HPDE6-E6E7 (cell line): ENCODE measurements around the gene IQGAP3.

Experiments used
- DNase-seq: peaks from one replicate; pipeline ENCODE4 v3.0.0; 2011; ENCODE audit warnings: missing footprints; ENCODE audit errors: extremely low spot score

IQGAP3 gene

DNA sequence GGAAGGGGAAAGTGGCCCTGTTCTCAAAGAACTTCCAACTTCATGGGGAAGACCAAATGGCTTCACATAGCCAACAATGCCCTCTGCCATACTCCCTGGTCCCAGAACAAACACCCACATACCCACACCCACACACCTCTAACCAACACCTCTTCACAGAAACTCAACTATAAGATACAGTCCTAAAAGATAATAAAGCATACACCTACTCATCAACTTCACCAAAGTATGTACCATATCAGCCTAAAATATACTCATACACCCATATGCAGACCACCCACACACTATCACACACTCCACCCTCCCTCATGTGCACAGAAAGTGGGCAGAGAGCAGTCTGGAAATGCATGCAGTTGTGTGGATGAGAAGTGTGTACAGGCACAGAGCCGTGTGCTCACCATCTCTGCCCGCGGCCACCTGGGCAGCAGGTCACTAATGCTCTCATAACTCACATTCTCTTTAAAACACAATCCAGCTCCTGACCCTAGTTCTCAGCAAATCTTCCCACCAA, 27.7 kb downstream of the IQGAP3 start:
- DNase-seq, result no peak

DNA sequence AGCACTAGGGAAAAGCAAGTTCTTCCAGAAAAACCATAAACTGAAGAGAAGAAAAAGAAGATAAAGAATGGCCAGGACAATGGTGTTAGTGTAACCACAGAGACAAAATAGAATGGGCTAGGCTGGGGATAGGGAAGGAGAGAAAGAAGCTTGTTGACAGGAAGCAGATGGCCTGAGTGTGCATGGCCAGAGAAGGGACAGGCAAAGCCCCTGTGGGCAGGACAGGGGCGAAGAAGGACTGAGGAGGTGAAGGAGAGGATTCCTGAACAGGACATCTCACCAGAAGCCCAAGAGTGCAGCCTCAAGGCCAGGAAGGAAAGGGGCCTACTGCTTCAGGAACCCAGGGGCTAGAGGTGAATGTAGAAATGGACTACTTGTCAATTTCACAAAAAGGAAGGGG, 29.3 kb downstream of the IQGAP3 start:
- DNase-seq, result no peak

DNA sequence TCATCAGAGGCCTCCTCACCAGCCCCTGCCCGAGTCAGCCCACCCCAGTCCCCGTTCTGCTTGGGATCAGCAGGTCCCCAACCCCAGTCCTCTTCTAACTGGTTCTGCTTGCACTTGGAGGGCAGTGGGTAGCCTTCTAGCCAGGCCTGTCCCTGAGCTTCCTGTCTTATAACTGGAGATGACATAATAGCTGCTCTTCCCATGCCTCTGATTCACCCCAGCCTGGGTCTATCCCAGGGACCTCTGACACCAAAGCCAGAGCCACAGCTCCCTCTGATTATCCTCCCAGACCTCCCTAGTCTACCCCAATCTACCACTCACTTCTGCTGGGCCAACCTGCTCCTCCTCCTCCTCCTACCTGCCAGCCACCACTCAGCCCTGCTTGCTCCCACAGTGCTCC, 31.4 kb downstream of the IQGAP3 start:
- DNase-seq, result no peak

DNA sequence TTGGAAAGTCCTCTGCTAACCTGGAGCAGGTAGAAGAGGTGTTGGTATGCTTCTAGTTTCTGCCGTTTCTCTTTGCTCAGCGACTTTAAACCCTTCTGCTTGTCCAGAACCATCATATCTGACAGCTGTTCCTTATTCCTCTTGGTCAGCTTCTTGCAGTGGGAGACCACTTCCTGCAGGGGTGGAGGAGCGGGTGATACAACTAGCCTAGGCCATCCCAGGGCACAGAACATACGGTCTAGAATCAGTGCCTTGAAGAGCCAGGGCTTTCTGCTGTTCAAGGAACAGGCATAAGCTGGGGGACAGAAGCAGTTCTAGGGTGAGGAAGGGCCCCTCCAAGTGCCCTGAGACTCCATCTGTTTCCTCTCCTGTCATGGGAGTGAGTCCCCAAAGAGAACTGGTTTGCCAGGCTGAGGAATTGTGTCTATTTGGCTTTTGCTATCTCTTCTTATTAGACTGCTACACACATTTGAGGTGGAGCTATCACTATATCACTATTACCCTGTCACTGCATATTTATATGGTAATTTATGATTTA, 32.5 kb downstream of the IQGAP3 start:
- DNase-seq, result no peak

DNA sequence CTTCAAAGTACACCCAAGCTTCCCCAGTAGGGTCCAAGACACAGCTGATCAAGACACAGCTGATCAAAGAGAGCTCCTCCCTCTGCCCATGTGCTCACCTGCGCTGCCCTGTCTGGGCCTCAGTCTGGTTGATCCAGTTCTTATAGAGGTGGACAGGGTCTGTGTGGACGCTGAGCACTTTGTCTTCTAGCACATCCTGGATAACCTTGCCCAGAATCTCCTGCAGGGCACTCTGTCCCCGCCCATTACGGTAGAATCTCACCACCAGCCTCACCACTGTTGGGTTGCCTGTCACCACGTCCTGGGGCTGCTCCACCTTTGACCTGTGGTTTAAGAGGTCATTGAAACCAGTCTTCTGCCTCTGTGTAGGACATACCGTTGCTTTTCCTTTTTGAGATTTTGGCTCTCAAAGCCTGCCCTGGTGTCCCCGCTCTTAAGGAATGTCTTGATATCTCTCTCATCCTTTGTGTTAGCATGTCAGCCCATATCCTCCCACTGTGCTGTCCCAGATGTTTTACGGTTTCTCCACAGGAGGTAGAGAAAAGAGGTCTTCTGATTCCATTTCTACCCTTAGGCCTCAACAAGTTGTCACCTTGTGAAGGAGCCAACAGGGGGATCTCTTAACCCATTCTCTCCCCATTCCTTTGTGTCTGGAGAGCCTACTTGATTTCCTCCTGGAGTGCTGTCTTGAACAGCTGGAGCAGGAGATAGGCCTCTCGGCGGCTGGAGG, 33.5 kb downstream of the IQGAP3 start:
- no peak for DNase-seq

DNA sequence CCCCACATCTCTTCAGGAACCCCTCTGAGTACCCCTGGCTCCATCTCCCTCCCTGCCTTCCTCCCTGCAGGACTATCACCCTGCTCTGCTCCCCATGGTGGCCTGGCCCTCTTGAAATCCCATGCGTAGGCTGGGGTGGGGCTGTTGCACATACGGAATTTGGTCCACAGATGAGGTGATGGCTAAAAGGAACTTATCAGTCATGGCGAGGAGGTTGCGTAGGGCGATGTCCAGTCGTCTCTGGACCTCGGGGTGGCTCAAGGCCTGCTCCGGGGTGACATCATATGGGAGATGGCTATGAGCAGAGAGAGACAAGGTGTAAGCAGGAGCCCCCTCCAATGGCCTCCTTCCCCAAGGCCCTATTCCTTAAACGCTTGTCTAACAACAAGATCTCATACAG, 35.3 kb downstream of the IQGAP3 start:
- no peak for DNase-seq

DNA sequence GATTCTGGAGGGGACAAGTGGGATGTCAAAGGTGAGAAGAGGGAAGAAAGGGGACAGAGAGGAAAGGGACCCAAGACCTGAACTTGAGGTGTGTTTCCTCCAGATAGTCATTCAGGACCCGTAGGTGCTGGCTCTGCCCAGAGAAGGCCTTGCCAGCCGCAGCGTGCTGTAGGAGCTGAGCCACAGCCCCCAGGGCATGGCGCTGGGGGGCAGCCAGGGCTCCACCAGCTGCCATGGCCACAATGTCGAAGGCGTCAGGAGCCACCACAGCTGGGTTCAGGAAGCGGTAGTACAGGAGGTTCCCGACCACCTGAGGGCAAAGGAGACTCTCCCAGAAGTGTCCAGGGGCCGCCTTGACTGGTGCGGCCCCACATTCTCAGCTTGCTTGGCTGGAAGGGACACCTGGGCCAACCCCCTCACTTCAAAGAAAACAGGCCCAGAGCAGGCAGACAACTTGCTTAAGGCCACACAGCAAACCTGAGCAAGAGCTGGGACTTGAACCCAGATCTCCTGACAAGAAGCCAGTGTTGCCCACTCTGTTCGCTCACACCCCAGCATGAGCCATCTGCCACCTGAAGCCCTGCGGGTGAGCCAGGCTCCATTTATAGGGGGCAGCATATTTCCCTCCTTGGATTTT, 37.8 kb downstream of the IQGAP3 start:
- no peak for DNase-seq

DNA sequence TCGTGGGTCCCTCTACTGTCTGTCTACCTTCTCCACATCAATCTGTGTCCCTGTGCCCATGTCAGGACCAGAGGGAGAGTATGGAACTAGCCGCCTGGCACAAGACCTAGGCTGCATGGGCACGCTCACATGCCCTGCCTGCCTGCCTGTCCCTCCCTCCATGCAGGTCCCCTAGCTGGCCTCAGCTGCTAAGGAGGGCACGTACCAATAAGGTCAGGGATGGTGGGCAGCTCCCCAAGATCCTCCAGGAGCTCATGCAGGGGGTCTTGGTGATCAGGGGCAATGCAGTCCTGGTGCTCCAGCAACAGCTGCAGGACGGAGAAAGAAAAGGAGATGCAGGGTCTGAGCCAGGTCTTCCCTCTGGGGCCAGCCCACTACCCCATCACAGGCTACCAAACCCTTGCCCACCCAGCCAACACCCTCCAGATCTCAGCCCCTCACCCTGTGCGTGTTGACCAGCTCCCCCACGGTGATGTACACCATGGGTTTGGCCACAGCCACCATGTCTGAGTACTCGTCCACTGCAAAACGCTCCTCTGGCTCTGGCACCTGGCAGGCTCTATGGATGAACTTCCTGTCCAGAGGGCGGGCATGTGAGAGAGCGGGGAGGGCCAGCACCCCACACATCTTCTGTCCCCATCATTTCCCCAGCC, 38.7 kb downstream of the IQGAP3 start:
- DNase-seq, result no peak

DNA sequence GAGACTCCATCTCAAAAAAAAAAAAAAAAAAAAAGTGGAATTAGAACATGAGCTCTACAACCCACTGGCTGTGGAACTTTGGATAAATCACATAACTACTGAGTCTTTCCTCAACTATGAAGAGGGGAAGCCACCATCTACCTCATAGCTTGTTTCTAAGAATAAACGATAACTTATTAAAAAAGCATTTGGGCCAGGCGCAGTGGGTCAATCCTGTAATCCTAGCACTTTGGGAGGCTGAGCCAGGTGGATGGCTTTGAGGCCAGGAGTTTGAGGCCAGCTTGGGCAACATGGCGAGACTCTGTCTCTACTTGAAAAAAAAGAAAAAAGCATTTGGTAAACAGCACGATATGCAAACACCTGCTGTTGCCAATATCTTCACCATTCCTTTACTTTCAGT, 40.0 kb downstream of the IQGAP3 start:
- DNase-seq, result no peak

DNA sequence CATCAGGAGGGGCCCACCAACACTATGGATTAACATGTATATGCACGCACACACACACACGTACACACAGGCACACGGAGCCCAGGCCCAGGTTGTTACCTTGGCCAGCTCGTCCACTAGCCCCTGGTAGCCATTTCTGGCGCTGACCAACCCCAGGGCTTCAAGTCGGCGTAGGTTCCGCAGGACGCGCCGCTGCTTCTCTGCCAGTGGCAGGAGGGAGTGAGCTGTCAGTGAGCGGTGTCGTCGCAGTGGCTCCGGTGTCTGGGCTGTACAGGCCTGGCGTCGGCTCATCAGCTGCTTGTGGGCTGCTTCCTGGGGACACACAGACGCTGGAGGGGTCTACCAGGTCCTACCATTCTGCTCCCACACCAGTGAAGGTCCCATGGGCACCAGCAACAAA, 42.4 kb downstream of the IQGAP3 start:
- DNase-seq, result no peak

DNA sequence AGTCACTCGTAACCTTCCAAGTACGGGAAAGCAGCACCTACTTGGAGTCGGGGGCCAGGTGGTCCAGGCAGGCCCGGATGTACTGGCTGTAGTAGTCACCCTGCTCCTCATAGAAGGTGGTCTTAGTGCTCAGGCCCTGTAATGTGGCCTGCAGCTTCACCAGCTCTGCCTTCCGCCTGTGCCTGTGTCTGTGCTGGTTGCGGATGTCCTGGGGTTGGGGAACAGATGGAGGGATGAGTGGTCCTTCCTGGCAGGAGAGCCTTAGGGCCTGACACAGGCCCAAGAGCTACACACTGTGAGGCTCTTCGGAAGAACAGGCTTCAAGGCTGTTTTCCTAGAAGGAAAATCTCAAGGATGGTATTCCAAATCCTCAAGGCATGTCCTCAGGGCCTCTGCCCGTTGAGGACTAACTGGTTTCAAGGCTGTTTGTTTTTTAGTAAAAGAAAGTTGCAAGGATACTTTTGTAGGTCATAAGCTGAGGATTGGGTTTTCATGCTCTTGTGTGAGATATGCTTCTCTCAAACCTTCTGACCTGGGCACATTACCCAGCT, 43.4 kb downstream of the IQGAP3 start:
- no peak for DNase-seq

DNA sequence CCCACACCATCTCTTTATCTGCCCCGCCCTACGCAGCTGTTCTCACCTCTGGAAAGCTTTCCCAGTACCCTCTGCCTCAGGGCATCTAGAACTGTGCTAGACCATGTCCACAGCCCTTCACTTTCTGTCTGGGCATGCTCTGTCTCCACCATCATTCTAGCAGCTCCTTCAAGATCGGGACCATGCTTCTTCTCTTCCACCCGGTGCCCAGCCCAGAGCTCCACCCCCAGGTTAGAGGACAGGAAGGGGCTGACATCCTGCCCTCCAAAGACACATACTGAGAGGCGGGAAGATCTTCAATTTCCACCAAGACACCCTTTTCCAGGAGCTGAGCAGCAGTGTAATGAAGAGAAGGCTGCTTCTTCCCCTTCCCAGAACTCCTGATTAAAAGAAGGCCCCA, 44.1 kb downstream of the IQGAP3 start:
- no peak for DNase-seq

DNA sequence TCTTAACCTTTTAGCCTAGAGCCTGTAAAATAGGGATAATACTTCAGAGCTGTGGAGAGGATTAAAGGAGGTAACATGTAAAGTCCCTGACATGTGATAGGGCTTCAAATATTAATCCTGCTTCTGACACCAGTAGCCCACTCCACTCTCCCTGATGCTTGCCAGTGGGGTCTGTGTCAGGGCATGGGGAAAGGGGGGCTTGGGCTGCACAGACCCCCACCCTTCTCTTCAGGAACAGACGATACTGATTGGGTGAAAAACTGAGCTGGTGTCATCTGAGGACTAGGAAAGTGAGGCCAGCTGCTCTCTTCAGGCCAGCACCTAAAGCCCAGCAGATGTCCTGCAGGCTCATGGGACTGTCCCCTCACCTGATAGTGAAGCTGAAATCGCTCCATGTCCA, 44.8 kb downstream of the IQGAP3 start:
- DNase-seq, result no peak

DNA sequence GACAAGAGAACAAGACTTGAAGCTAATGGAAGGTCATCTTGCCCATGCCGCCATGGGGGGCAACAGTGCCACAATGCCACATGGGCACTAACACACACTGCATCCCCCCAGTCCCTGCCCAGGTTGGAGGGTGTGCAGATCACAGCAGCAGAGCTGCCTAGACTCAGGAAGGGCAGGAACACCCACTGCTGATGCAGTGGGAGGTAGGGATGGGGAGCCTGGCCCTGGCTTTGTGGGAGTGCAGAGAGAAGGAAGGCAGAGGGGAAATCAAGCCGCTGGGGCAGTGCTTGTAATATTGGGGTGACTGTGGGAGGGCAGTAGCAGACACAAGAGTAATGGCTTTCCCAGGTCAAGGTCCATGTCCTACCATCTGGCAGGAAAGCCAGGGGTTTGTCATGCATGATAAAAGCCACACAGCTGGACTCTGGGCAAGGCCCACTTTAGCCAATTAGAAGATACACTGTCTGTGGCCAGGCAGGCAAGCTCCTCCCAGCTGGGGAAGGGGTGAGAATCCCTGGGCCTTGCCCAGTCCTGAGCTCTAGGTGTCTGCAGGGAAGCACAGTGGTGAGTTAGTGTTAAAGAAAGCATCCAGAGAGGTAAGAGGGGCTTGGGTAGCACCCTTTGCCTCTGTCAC, 46.4 kb downstream of the IQGAP3 start:
- DNase-seq, result no peak

DNA sequence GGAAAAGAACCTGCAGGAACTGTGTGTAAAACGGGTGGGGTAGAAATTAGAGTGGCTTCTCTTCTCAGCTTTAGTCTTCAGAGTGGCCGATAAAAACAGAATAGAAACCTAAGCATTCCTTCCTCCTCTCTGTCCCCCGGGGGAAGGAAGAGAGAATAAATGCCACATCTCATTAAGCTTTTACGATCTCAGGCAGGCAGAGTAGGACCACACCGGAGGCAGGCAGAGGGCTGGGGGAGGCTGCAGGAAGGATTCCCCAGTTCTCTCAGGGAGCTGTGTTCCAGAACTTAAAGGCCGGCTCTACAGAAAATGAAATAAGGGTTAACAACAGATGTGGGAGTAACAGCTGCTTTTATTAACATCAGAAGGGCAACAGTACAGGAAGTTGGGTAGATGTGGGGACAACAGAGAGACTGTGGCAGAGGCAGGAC, 47.3 kb downstream of the IQGAP3 start:
- DNase-seq, result no peak

DNA sequence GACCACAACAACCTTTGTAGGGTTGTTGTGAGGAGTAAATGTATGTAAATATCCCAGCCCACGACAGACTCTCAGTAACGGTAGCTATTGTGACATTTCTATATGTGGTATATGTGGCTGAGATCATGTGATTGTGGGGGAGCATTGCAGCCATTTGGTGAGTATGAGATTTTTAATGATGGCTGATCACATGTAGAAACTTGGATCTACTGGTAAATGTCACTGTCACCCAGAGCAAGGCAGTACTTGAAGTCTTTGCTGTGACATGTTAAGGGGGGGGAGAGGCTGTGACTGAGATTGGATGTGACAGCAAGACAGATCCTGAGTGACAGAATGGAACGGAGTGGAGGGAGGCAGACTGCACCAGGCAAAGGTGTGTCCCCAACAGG, 47.9 kb downstream of the IQGAP3 start:
- DNase-seq, result no peak

DNA sequence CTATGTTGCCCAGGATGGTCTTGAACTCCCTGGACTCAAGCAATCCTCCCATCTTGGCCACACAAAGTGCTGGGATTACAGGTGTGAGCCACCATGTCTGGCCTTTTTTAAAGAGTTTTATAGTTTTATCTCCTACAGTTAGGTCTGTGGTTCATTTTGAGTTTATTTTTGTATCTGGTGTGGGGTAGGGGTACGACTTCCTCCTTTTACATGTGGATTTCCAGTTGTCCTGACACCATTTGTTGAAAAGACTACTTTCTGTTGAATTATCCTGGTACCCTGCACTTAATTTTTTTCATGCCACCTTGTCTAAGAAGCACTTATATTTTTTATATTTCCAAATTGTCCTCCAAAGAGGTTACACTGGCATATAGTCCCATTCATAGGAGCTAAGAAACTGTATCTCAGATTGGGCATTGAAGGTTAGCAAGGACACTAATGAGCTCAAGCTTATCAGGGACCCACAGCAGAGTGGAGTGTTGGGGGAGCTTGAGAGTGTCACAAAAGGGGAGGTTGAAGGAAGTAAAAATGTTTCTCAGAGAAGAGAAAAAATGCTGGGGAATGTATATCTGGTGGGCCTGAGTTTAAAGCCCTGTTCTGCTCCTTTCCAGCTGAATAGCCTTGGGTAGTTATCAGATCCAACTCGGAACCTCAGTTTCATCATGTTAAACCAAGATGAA, 48.4 kb downstream of the IQGAP3 start:
- DNase-seq, result no peak

DNA sequence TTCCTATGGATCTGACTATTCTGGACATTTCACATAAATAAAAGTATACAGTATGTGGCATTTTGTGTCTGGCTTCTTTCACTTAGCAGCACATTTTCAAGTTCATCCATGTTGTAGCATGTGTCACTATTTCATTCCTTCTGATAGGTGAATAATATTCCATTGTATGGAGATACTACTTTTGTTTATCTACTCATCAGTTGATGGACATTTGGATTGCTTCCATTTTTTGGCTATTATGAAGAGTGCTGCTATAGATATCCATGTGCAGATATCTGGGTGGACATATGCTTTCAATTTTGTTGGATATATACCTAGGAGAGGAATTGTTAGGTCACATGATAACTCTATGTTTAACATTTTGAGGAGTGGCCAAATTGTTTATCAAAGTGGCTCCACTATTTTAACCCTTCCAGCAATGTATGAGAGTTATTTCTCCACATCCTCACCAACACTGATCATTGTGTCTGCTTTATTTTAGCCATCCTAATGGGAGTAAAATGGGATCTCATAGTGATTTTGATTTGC, 49.9 kb downstream of the IQGAP3 start:
- no peak for DNase-seq

DNA sequence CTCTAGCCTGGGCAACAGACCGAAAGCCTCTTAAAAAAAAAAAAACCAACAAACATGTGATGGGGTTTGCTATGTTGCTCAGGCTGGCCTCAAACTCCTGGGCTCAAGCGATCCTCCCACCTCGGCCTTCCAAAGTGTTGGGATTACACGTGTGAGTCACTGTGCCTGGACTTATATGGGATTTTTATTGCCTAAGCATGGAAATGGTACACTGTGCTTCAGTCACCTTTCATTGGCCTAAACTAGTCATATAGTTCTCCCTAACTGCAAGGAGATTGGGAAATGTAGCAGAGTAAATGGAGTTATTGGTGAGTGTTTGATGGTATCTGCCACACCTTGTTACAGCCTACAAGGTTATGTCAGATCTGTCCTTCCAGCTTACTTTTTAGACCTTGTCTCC, 54.6 kb downstream of the IQGAP3 start:
- DNase-seq, result no peak

DNA sequence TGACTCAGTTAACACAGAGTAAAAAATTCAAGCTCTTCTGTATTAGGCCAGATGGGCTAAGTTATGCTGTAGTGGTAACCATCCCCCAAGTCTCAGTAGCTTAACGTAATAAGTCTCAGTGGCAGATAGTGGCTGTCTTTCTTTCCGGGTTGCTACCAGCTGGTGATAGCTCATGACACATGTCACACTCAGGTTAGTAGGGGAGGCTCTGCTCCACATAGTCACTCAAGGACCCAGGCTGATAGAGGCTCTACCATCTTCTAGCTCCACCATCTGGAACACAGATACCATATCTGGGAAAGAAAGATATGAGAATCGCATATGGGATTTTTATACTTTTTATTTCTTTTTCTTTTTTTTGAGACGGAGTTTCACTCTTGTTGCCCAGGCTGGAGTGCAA, 55.5 kb downstream of the IQGAP3 start:
- no peak for DNase-seq

DNA sequence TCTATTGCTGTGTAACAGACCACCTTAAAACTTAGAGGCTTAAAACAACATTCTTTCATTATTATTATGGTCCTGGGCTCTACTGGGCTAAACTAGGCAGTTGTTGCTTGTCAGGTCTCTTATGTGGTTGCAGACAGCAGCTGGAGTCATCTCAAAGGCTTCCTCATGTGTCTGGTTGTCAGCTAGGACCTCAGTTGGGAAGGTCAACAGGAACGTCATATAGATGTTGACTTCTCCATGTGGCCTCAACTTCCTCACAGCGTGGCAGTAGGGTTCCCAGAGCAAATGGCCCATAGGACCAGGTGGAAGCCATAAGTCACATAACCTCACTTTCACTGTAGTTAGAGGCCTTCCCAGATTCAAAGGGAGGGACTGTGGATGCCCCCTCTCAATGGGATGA, 56.4 kb downstream of the IQGAP3 start:
- DNase-seq, result no peak
